GM21381 (cell line): ENCODE measurements around the gene CASP12.
A peak's percentile ranks its signal among the peaks of the same experiment; 100 is the strongest.

ENCODE experiments used
- ATAC-seq: cut with Tn5 transposase; IDR thresholded peaks from one replicate; pipeline ENCODE4 v1.9.1; 2021; ENCODE audit warnings: mild to moderate bottlenecking, moderate library complexity; ENCODE audit not compliant: unreplicated experiment

The CASP12 gene

GRCh38 chr11:104892723-104893511 lies 5.3 kb downstream of the CASP12 start:
- no peak for ATAC-seq

- ATAC-seq = no peak
Observed at GRCh38 chr11:104891135-104891534, 7.1 kb downstream of the CASP12 start.

GRCh38 chr11:104883342-104883741 lies 14.9 kb downstream of the CASP12 start:
- ATAC-seq = no peak

GRCh38 chr11:104881117-104881794 lies 17.0 kb downstream of the CASP12 start:
- ATAC-seq = peak; percentile 72

GRCh38 chr11:104879514-104880190 lies 18.6 kb downstream of the CASP12 start:
- ATAC-seq = no peak

- ATAC-seq = peak; percentile 59
Observed at GRCh38 chr11:104876861-104877431, 21.3 kb downstream of the CASP12 start.

- ATAC-seq = no peak
Observed at GRCh38 chr11:104876324-104876723, 21.9 kb downstream of the CASP12 start.

- no peak for ATAC-seq
Observed at GRCh38 chr11:104873252-104873651, 25.0 kb downstream of the CASP12 start.

GRCh38 chr11:104872393-104872792 lies 25.9 kb downstream of the CASP12 start:
- ATAC-seq = no peak

GRCh38 chr11:104870910-104871309 lies 27.4 kb downstream of the CASP12 start:
- ATAC-seq = no peak

- ATAC-seq = no peak
Observed at GRCh38 chr11:104866815-104867214, 31.4 kb downstream of the CASP12 start.

- ATAC-seq = no peak
Observed at GRCh38 chr11:104858882-104859775, 39.1 kb downstream of the CASP12 start.

- no peak for ATAC-seq
Observed at GRCh38 chr11:104856607-104857006, 41.7 kb downstream of the CASP12 start.

GRCh38 chr11:104855965-104856364 lies 42.3 kb downstream of the CASP12 start:
- no peak for ATAC-seq

- no peak for ATAC-seq
Observed at GRCh38 chr11:104853276-104853675, 45.0 kb downstream of the CASP12 start.

- ATAC-seq = no peak
Observed at GRCh38 chr11:104852811-104853210, 45.4 kb downstream of the CASP12 start.

- no peak for ATAC-seq
Observed at GRCh38 chr11:104846216-104846615, 52.0 kb downstream of the CASP12 start.

GRCh38 chr11:104844451-104844850 lies 53.8 kb downstream of the CASP12 start:
- no peak for ATAC-seq

GRCh38 chr11:104843150-104843836 lies 55.0 kb downstream of the CASP12 start:
- no peak for ATAC-seq

GRCh38 chr11:104841973-104842525 lies 56.2 kb downstream of the CASP12 start:
- no peak for ATAC-seq
